Left lung (tissue), 10 donors: Measurements from ENCODE around the gene ENPP6. TPM values are rescaled to one million over a fixed set of nuclear protein-coding genes. Genes with fewer than 3 reads are reported as not detected.

Experiments used
- ATAC-seq: fragments of 200-7000 bp; cut with Tn5 transposase; one replicate; pipeline ENCODE4 v1.9.1; 2020; ENCODE audit warnings: moderate library complexity
- DNase-seq, 4 donors: peaks; one replicate each; pipeline ENCODE4 v3.0.0-alpha.2; 2013 to 2020
- H3K27ac ChIP-seq, 2 donors: fragments of 200-600 bp; sonication (generic) in 1 of 2; one replicate each; pipeline versions ENCODE4 v1.5.0 to v1.8.0; 2020 to 2021
- H3K27me3 ChIP-seq, 2 donors: fragments of 200-600 bp; sonication (generic) in 1 of 2; one replicate each; pipeline versions ENCODE4 v1.5.0 to v1.8.0; 2020 to 2021
- H3K36me3 ChIP-seq, 2 donors: fragments of 200-600 bp; sonication (generic) in 1 of 2; one replicate each; pipeline versions ENCODE4 v1.5.0 to v1.8.0; 2020 to 2021
- H3K4me1 ChIP-seq, 2 donors: fragments of 200-600 bp; one replicate each; pipeline ENCODE4 v1.8.0; 2021
- H3K4me3 ChIP-seq, 2 donors: fragments of 200-600 bp; sonication (generic) in 1 of 2; one replicate each; pipeline versions ENCODE4 v1.5.0 to v1.8.0; 2020 to 2021; ENCODE audit warnings: mild to moderate bottlenecking in 1 of 2
- H3K9me3 ChIP-seq, 2 donors: fragments of 200-600 bp; sonication (generic) in 1 of 2; one replicate each; pipeline versions ENCODE4 v1.5.0 to v1.8.0; 2020 to 2021
- intact Hi-C, 2 donors: fragments of 100-400 bp; cut with DNase I; formaldehyde crosslinking; loops; one replicate each; pipeline versions ENCODE4 v1.11.2 to v1.14.2; 2022
- polyA plus RNA-seq, 6 donors: library from polyadenylated mRNA; unstranded; fragments of 120-200 nt; gene quantifications; one replicate each; pipeline ENCODE4 v1.2.1, GENCODE V29; 2013; ENCODE audit not compliant: insufficient read length in 6 of 6
- total RNA-seq, 2 donors: library from RNA; stranded (reverse); fragmentation: NEBNext Ultra II Directional; extraction: Animal tissue kit (Norgen Biotek cat#: 25700); gene quantifications; one replicate each; pipeline ENCODE4 v1.2.1, GENCODE V29; 2021
- TF ChIP-seq, protein P1 (sequence below), 2 donors: fragments of 200-600 bp; sonication (generic) in 1 of 2; IDR thresholded peaks; one replicate each; pipeline versions ENCODE4 v1.5.0 to v1.8.0; 2021; ENCODE audit warnings: antibody characterized with exemption in 2 of 2
- donor health status: DM: no; HTN: yes; CAD: no.
- donor health status: DM: no; HTN: no; CAD: no.

The ENPP6 gene
- total and polyA plus RNA-seq, 8 donors = 0.14 to 0.67 (median 0.31) TPM

DNA sequence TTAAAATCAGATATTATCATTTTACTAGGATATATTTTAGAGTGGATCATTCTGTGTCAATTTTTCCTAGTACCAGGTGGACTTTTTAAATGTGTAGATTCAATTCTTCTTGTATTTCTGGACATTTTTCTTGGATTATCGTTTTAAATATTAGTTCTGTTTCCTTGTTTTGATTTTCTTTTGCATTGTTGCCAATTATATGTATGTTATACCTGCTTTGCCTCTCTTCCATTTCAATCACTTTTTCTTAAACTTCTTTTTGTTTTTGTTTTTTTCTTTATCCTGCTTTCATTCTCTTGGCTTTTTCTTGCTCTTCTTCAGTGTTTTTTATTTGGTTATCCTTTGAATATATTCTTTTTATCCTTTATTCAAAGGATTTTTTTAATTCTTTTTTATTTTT lies 171.5 kb downstream of the ENPP6 start:
- ATAC-seq (no peak), DNase-seq (no peak)
- H3K27ac ChIP-seq = no peak overlapping the region
- H3K9me3 ChIP-seq = peaks cover 0 to 26% of the 10 kb centered on the region in 2 donors
- intact Hi-C loops = no loop called here
- no peaks in the 10 kb centered on the region for H3K27me3 ChIP-seq
- no peaks in the 10 kb centered on the region for H3K36me3 ChIP-seq
- H3K4me3 ChIP-seq = no peak overlapping the region
- H3K4me1 ChIP-seq = no peaks in the 10 kb centered on the region
- TF ChIP-seq, protein P1, sequence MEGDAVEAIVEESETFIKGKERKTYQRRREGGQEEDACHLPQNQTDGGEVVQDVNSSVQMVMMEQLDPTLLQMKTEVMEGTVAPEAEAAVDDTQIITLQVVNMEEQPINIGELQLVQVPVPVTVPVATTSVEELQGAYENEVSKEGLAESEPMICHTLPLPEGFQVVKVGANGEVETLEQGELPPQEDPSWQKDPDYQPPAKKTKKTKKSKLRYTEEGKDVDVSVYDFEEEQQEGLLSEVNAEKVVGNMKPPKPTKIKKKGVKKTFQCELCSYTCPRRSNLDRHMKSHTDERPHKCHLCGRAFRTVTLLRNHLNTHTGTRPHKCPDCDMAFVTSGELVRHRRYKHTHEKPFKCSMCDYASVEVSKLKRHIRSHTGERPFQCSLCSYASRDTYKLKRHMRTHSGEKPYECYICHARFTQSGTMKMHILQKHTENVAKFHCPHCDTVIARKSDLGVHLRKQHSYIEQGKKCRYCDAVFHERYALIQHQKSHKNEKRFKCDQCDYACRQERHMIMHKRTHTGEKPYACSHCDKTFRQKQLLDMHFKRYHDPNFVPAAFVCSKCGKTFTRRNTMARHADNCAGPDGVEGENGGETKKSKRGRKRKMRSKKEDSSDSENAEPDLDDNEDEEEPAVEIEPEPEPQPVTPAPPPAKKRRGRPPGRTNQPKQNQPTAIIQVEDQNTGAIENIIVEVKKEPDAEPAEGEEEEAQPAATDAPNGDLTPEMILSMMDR (IDR thresholded peaks at IDR 0.05) = no peak

DNA sequence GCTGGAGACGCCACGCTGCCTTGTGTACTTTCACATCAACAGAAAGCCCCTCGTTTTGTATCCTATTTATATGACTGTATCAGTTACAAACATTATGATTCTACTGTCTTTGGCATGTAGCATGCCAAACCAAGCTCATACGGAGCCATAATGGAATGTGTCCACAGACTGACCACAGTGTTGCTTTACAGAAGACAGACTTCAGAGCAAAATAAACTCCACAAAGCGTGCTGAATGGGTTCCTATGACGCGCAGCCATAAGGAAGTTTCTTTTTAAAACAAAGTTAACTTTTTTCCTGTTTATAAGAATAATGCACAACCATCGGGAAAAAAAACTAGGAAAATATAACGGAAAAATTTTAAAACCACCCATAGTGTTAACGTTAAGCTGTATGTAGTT lies 176.5 kb downstream of the ENPP6 start:
- Histone ChIP-seq H3K27me3 (peaks cover 5 to 17% of the 10 kb centered on the region in 2 donors), H3K9me3 (peaks cover 0 to 12% of the 10 kb centered on the region in 2 donors), H3K4me1 (peaks cover 0 to 5% of the 10 kb centered on the region in 2 donors), H3K27ac (no peak overlapping the region), H3K4me3 (no peak overlapping the region), H3K36me3 (no peaks in the 10 kb centered on the region)
- intact Hi-C loops = no loop called here
- no peak for DNase-seq
- no peak for ATAC-seq
- TF ChIP-seq, protein P1 (IDR thresholded peaks at IDR 0.05) = no peak

DNA sequence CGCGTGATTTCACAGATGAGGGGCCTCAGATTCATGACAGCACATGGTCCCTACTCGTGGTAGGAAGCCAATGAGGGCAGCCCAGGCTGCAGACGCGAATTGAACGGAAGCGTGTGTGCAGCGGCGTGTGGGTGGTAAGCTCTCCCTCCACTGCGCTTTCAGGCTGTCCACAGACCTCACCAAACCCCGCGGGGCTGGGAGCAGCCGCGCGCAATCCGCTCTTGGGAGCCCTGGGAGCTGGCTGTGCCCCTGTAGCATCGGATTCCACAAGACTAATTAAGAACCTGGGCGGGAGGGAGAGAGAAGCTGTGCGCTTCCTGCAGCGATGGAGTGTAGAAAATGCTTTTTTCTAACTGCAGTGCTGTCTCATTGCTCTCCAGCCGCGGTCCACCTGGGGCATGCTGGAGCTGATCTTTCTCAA lies 177.7 kb downstream of the ENPP6 start:
- ATAC-seq (peak; percentile 41), DNase-seq (peak in 1 of 4 donors; percentile 51)
- intact Hi-C loops = no loop called here
- Histone ChIP-seq H3K27ac (no peak overlapping the region), H3K9me3 (no peaks in the 10 kb centered on the region), H3K4me1 (peaks cover 0 to 5% of the 10 kb centered on the region in 2 donors), H3K27me3 (peaks cover 5 to 17% of the 10 kb centered on the region in 2 donors), H3K4me3 (no peak overlapping the region), H3K36me3 (no peaks in the 10 kb centered on the region)
- TF ChIP-seq, protein P1 (IDR thresholded peaks at IDR 0.05) = no peak
